Stimulated activated CD4-positive, alpha-beta T cell treated with anti-CD3 and anti-CD28 coated beads, Interleukin-2, amount 100 ng/mL, for 4 hours (primary cell): ENCODE data around the gene GORASP2.
"Not testable (repeated sequence)": the region's sequence is repeated elsewhere in the genome, so short reads cannot be mapped to it uniquely, and the experiment has no call there.

Experiments used
- DNase-seq: peaks from one replicate; pipeline ENCODE4 v3.0.0-alpha.2; 2020; ENCODE audit warnings: low read depth

GORASP2 gene

GRCh38 chr2:170928824-170929685, at the start of gene GORASP2:
Gene GORASP2, plus strand, starts transcription at chr2:170929253. Its CDS starts 88 bp downstream, at chr2:170929341.
- DNase-seq = peak; percentile 96

GRCh38 chr2:170881840-170882239, 47.2 kb upstream of the GORASP2 start:
- no peak for DNase-seq

- DNase-seq = no peak
Measured at GRCh38 chr2:170882758-170883157, 46.3 kb upstream of the GORASP2 start.

GRCh38 chr2:170883683-170884082, 45.4 kb upstream of the GORASP2 start:
- no peak for DNase-seq

GRCh38 chr2:170885130-170885791, 43.8 kb upstream of the GORASP2 start:
- no peak for DNase-seq

GRCh38 chr2:170886386-170886785, 42.7 kb upstream of the GORASP2 start:
- no peak for DNase-seq

- DNase-seq = no peak
Measured at GRCh38 chr2:170887496-170887895, 41.6 kb upstream of the GORASP2 start.

- no peak for DNase-seq
Measured at GRCh38 chr2:170887896-170888295, 41.2 kb upstream of the GORASP2 start.

GRCh38 chr2:170891893-170892292, 37.2 kb upstream of the GORASP2 start:
- DNase-seq = no peak

GRCh38 chr2:170892391-170892951, 36.6 kb upstream of the GORASP2 start:
- DNase-seq = no peak

- DNase-seq = no peak
Measured at GRCh38 chr2:170895023-170895757, 33.9 kb upstream of the GORASP2 start.

- no peak for DNase-seq
Measured at GRCh38 chr2:170896622-170897021, 32.4 kb upstream of the GORASP2 start.

GRCh38 chr2:170897108-170897507, 31.9 kb upstream of the GORASP2 start:
- no peak for DNase-seq

GRCh38 chr2:170905864-170906263, 23.2 kb upstream of the GORASP2 start:
- no peak for DNase-seq

GRCh38 chr2:170911314-170911889, 17.7 kb upstream of the GORASP2 start:
- no peak for DNase-seq

- not testable (repeated sequence) for DNase-seq
Measured at GRCh38 chr2:170914994-170915666, 13.9 kb upstream of the GORASP2 start.

GRCh38 chr2:170917219-170917913, 11.7 kb upstream of the GORASP2 start:
- DNase-seq = no peak

- no peak for DNase-seq
Measured at GRCh38 chr2:170917957-170918356, 11.1 kb upstream of the GORASP2 start.

- not testable (repeated sequence) for DNase-seq
Measured at GRCh38 chr2:170921873-170922272, 7.2 kb upstream of the GORASP2 start.

- no peak for DNase-seq
Measured at GRCh38 chr2:170922634-170923494, 6.2 kb upstream of the GORASP2 start.
